HG03196 (cell line): ENCODE measurements around the gene HIVEP1.
"Not testable (repeated sequence)": the region's sequence is repeated elsewhere in the genome, so short reads cannot be mapped to it uniquely, and the experiment has no call there.

Source experiments
- ATAC-seq: cut with Tn5 transposase; IDR thresholded peaks from one replicate; pipeline ENCODE4 v1.9.1; 2021; ENCODE audit not compliant: unreplicated experiment

HIVEP1 gene

GRCh38 chr6:12152023-12152970, 140.2 kb downstream of the HIVEP1 start:
- ATAC-seq = no peak

- ATAC-seq = not testable (repeated sequence)
Measured at GRCh38 chr6:12155769-12156168, 143.7 kb downstream of the HIVEP1 start.

- ATAC-seq = no peak
Measured at GRCh38 chr6:12158686-12159415, 146.7 kb downstream of the HIVEP1 start.

GRCh38 chr6:12160326-12160725, 148.2 kb downstream of the HIVEP1 start:
- ATAC-seq = no peak

- ATAC-seq = no peak
Measured at GRCh38 chr6:12162213-12162612, 150.1 kb downstream of the HIVEP1 start.

- no peak for ATAC-seq
Measured at GRCh38 chr6:12163149-12163548, 151.0 kb downstream of the HIVEP1 start.

GRCh38 chr6:12163744-12164507, 151.8 kb downstream of the HIVEP1 start:
- ATAC-seq = no peak

GRCh38 chr6:12164508-12164770, 152.3 kb downstream of the HIVEP1 start:
- no peak for ATAC-seq

GRCh38 chr6:12165297-12165696, 153.2 kb downstream of the HIVEP1 start:
- no peak for ATAC-seq

GRCh38 chr6:12165722-12166280, 153.7 kb downstream of the HIVEP1 start:
- ATAC-seq = no peak

- no peak for ATAC-seq
Measured at GRCh38 chr6:12169377-12169776, 157.3 kb downstream of the HIVEP1 start.

- ATAC-seq = no peak
Measured at GRCh38 chr6:12170351-12171092, 158.4 kb downstream of the HIVEP1 start.

- ATAC-seq = no peak
Measured at GRCh38 chr6:12171717-12172116, 159.6 kb downstream of the HIVEP1 start.

- no peak for ATAC-seq
Measured at GRCh38 chr6:12172572-12172971, 160.5 kb downstream of the HIVEP1 start.

GRCh38 chr6:12173181-12173580, 161.1 kb downstream of the HIVEP1 start:
- ATAC-seq = no peak

- ATAC-seq = no peak
Measured at GRCh38 chr6:12173661-12174060, 161.5 kb downstream of the HIVEP1 start.

- ATAC-seq = no peak
Measured at GRCh38 chr6:12174878-12175277, 162.8 kb downstream of the HIVEP1 start.

- no peak for ATAC-seq
Measured at GRCh38 chr6:12175626-12176025, 163.5 kb downstream of the HIVEP1 start.

- ATAC-seq = not testable (repeated sequence)
Measured at GRCh38 chr6:12176782-12177181, 164.7 kb downstream of the HIVEP1 start.

- no peak for ATAC-seq
Measured at GRCh38 chr6:12178521-12178920, 166.4 kb downstream of the HIVEP1 start.

GRCh38 chr6:12181481-12181880, 169.4 kb downstream of the HIVEP1 start:
- ATAC-seq = no peak
